Measurements from ENCODE around the gene KLB. TPM values are rescaled to one million over a fixed set of nuclear protein-coding genes. Genes with fewer than 3 reads are reported as not detected.
"Not testable (repeated sequence)": the region's sequence is repeated elsewhere in the genome, so short reads cannot be mapped to it uniquely, and the experiment has no call there.

KLB gene
- under 1 TPM; 0.05 to 0.13 (median 0.07) TPM for polyA plus RNA-seq (ENCODE audit: insufficient read length in 10 of 10)
- long read RNA-seq, donor 1, partial matches to known transcripts = 613 of 998 reads
- long read RNA-seq, donor 1, other reads (novel, unspliced or antisense) = 385 of 998 reads
- long read RNA-seq, donor 2, partial matches to known transcripts = 1,063 of 1,154 reads
- long read RNA-seq, donor 2, other reads (novel, unspliced or antisense) = 91 of 1,154 reads
- long read RNA-seq, donor 3 = 0 reads
- long read RNA-seq, donor 4, partial matches to known transcripts = 852 of 959 reads
- long read RNA-seq, donor 4, other reads (novel, unspliced or antisense) = 107 of 959 reads
- long read RNA-seq, donor 5, partial matches to known transcripts = 1,709 of 1,811 reads
- long read RNA-seq, donor 5, other reads (novel, unspliced or antisense) = 102 of 1,811 reads
- long read RNA-seq, donor 6, partial matches to known transcripts = 1,624 of 1,718 reads
- long read RNA-seq, donor 6, other reads (novel, unspliced or antisense) = 94 of 1,718 reads
- long read RNA-seq, donor 7, partial matches to known transcripts = 1,047 of 1,116 reads
- long read RNA-seq, donor 7, other reads (novel, unspliced or antisense) = 69 of 1,116 reads
- long read RNA-seq, donor 8, partial matches to known transcripts = 847 of 909 reads
- long read RNA-seq, donor 8, other reads (novel, unspliced or antisense) = 62 of 909 reads
- long read RNA-seq, donor 9, partial matches to known transcripts = 162 of 175 reads
- long read RNA-seq, donor 9, other reads (novel, unspliced or antisense) = 13 of 175 reads

- DNase-seq = peak; percentile 21 to 34 (median 24)
These were observed at the start of gene KLB for GRCh38 chr4:39406763-39407583. TSS of gene KLB (plus strand) at chr4:39406930. CDS start at chr4:39406950, 20 bp downstream.

GRCh38 chr4:39357002-39357401 is 49.7 kb upstream of the KLB start:
- no peak for DNase-seq

DNA sequence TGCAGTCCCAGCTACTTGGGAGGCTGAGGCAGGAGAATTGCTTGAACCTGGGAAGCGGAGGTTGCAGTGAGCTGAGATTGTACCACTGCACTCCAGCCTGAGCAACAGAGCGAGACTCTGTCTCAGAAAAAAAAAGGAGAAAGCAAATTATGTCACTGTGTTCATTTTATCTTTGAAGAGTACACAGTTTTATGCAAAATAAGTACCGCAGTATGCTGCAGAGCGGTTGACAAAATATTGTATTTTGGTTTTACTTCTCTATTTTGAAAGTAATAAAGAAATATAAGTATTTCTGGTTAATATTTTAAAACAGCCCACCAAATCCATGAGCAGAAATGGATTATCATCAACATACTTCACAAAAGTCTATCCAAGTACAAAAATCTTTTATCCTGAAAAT is 46.1 kb upstream of the KLB start:
- DNase-seq = not testable (repeated sequence)

GRCh38 chr4:39362827-39363226 is 43.9 kb upstream of the KLB start:
- no peak for DNase-seq

DNA sequence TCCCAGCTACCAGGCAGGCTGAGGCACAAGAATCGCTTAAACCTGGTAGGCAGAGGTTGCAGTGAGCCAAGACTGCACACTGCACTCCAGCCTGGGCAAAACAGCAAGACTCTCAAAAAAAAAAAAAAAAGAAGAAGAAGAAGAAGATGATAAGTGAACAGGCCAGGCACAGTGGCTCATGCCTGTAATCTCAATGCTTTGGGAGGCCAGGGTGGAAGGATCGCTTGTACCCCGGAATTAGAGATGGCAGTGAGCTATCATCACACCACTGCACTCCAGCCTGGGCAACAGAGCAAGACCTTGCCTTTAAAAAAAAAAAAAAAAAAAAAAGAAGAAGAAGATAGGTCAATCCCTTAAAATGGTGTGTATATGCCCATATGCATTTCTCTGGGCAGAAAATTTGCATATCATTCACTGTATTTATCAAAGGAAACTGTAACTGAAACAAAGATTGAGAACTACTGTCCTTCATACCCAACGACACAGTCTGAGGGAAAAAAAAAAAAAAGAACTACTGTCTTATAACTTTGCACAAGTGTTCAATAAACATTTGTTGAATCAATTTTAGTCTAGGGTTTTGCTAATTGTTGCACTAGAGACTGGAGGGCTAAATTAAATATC is 42.8 kb upstream of the KLB start:
- DNase-seq = no peak

GRCh38 chr4:39365360-39365759 is 41.4 kb upstream of the KLB start:
- DNase-seq = no peak

DNA sequence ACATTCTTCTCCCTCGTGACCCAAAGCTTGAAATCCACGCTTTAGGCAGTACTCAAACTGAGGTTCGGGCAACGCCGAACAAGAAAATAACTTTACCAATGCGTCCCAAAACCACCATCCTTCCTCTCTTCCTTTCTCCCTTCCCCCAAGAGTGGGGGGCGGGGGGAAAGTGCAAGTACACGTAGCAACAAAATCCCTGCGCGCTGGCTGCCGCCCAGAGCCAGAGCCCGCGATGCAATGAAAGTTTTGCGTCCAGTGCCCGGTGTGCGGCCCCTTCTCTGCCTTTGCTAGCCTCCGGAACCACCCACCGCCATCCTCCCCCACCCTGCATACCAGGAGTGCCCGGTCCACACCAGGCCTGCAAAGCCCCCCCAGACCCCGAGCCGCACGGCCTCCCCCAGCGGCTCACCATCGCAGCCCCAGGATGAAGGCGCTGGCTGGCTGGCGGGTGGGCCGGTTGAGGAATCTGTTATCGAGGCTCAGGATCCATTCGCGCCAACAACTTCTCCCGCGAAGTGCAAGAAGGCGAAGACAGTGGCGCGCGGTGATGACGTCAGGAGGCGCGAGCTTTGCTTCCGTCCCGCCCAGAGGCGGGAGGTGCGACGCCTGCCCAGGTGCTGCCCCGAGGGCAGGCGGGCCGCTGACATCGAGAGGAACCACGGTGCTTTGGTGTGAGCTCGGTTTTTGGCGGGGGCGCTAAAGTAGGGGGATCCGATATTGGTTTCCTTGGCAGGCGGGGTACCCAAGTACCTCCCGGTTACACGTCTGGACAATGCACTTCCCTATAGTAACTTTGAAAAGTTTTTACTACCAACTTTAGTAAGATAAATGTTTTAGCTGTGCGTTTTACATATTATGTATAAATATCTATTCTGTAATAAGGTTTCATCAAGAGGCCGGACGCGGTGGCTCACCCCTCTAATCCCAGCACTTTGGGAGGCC is 40.6 kb upstream of the KLB start, which contains the start of gene RFC1:
Gene RFC1, minus strand, starts transcription at position 533 of the 942 bp plus-strand sequence. Its CDS starts 121 bp downstream, at position 412.
- DNase-seq = peak; percentile 91 to 97 (median 96)

DNA sequence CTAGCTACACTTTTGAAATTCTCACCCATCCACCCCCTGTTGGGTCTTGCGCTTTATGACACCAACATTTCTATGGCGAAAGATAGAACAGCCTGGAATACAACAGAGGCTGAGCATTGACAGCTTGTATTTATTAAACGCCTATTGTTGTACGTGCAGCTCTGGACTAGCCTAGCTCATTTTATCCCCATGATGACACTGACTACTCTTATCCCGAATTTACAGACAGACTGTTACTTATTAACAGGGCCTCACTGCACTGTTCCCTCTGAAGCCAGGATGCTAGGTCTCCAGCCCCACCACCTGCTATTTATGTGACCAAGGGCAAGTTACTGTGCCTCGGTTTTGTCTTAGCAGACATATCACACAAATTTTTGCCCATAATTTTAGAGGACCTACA is 39.6 kb upstream of the KLB start:
- no peak for DNase-seq

- DNase-seq = no peak
These were observed 37.4 kb upstream of the KLB start for GRCh38 chr4:39369301-39369700.

DNA sequence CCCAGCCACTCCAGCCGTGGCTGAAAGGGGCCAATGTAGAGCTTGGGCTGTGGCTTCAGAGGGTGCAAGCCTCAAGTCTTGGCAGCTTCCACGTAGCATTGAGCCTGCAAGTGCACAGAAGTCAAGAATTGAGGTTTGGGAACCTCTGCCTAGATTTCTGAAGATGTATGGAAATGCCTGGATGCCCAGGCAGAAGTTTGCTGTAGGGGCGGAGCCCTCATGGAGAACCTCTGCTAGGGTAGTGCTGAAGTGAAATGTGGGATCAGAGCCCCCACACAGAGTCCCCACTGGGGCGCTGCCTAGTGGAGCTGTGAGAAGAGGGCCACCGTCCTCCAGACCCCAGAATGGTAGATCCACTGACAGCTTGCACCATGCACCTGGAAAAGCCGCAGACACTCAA is 35.5 kb upstream of the KLB start:
- not testable (repeated sequence) for DNase-seq

GRCh38 chr4:39375478-39375877 is 31.3 kb upstream of the KLB start:
- DNase-seq = no peak

DNA sequence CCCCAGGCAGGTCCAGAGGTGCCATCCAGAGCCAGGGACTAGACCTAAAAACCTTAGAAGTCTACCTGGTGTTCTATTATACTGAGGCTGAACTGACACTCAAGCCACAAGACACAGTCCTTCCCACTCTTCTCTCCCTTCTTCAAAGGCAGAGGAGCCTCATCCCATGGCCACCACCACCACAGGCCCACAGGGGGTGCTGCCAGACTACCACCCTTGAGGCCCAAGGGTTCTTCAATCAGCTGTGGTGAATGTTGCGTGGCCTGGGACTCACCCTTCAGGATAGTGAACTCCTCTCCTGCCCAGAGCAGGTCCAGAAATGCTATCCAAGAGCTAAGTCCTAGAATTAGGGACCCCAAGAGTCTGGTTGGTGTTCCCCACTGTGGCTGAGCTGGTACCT is 23.0 kb upstream of the KLB start:
- no peak for DNase-seq

GRCh38 chr4:39384563-39384962 is 22.2 kb upstream of the KLB start:
- no peak for DNase-seq

DNA sequence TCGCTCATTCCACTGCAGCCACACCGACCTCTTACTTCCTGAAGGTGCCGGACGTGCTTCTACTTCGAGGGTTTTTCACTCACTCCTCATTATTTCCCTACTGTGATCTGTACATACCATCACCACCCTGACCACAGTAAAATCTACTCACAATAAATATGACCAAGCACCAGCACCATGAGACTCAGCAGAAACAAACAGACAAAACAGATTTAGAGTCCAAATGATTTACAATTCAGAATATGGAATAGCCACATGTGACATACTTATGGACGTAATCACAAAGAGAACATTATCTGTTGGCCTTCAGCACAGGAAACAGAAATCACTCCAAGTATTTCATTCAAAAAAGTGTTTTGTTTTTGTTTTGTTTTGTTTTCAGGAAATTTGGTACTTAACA is 16.1 kb upstream of the KLB start:
- no peak for DNase-seq

DNA sequence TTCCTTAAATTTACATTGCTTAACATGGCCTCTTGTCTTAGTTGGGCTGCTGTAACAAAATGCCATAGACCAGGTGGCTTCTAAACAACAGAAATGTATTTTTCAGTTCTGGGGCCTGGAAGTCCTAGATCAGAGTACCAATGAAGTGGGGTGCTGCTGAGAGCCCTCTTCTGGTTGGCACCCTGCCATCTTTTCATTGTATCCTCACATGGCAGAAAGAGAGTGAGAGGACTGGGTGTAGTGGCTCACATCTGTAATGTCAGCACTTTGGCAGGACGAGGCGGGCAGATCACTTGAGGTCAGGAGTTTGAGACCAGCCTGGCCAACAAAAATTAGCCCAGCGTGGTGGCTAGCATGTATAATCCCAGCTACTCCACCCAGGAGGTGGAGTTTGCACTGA is 12.0 kb upstream of the KLB start:
- DNase-seq = no peak

- not testable (repeated sequence) for DNase-seq
These were observed 5.1 kb upstream of the KLB start for GRCh38 chr4:39401640-39402039.

DNA sequence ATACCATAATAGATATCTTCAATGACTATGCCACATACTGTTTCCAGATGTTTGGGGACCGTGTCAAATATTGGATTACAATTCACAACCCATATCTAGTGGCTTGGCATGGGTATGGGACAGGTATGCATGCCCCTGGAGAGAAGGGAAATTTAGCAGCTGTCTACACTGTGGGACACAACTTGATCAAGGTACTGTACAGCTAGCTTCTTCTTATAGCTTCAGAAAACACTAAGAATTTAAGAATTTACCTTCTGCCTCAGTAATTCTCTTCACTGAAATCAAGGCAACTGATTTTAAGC is 805 bp downstream of the KLB start:
- no peak for DNase-seq

DNA sequence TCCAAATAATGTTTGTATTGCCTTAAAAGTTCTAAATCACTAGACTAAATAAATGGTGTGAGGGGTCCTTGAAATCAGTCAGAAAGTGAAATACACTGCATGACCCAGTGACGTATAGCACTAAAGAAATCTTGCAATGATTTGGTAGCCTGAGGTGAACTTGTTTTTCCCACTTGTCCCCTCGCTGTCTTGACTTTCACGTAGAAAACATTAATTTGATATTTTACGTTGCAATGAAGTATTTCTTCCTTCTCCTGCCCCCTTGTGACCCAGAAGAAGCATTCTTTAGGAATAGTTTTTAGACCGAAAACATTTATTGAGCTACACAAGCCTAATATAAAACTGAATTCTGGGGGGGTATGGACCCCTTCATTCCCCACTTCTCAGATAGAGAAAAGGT is 3.7 kb downstream of the KLB start:
- peak in 1 of 3 donors; percentile 22 for DNase-seq

DNA sequence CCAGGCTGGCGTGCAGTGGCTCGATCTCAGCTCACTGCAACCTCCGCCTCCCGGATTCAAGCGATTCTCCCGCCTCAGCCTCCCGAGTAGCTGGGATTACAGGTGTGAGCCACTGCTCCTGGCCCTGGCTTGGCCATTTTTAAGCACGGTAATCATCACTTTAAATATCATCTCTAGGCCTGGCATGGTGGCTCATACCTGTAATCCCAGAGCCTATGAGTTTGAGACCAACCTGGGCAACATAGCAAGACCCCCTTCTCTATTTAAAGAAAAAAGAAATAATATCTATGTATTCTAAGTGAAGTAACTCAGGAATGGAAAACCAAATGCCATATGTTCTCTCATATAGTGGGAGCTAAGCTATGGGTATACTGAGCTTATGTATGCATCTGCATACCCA is 4.8 kb downstream of the KLB start:
- not testable (repeated sequence) for DNase-seq

GRCh38 chr4:39415678-39416283 is 9.1 kb downstream of the KLB start:
- DNase-seq = no peak

All from muscle of back (tissue), 13 donors.